ENCODE measurements around the gene PAQR5.

Gene PAQR5

GRCh38 chr15:69341356-69341755 lies 42.6 kb downstream of the PAQR5 start:
- no peaks in the 10 kb centered on the region for H3K9me3 ChIP-seq (ENCODE audit: low read length)
- no peaks in the 10 kb centered on the region for H3F3A ChIP-seq (ENCODE audit: insufficient read depth, low read length)
- no peaks in the 10 kb centered on the region for H3K4me1 ChIP-seq (ENCODE audit: insufficient read depth, low read length, severe bottlenecking)
- H3K9me2 ChIP-seq (ENCODE audit: low read depth, low read length), result no peaks in the 10 kb centered on the region
- no peaks in the 10 kb centered on the region for H3K79me2 ChIP-seq (ENCODE audit: insufficient read depth, low read length)
- no peaks in the 10 kb centered on the region for H4K20me1 ChIP-seq (ENCODE audit: insufficient read depth, low read length)
- no peak overlapping the region for H3K4me3 ChIP-seq (ENCODE audit: low read depth, low read length, poor library complexity, severe bottlenecking)
- no peak overlapping the region for H3K9ac ChIP-seq (ENCODE audit: low read length)
- H3K36me3 ChIP-seq (ENCODE audit: insufficient read depth, low read length), result no peaks in the 10 kb centered on the region
- no peaks in the 10 kb centered on the region for H3K27me3 ChIP-seq (ENCODE audit: insufficient read depth, low read length)
- H3K4me2 ChIP-seq (ENCODE audit: low read length), result no peak overlapping the region
- H3K27ac ChIP-seq (ENCODE audit: low read depth, low read length, poor library complexity, severe bottlenecking), result no peak overlapping the region
- no peak for TF ChIP-seq EZH2 (IDR thresholded peaks at IDR 0.05; ENCODE audit: borderline replicate concordance, low read length)
- TF ChIP-seq, protein P1, sequence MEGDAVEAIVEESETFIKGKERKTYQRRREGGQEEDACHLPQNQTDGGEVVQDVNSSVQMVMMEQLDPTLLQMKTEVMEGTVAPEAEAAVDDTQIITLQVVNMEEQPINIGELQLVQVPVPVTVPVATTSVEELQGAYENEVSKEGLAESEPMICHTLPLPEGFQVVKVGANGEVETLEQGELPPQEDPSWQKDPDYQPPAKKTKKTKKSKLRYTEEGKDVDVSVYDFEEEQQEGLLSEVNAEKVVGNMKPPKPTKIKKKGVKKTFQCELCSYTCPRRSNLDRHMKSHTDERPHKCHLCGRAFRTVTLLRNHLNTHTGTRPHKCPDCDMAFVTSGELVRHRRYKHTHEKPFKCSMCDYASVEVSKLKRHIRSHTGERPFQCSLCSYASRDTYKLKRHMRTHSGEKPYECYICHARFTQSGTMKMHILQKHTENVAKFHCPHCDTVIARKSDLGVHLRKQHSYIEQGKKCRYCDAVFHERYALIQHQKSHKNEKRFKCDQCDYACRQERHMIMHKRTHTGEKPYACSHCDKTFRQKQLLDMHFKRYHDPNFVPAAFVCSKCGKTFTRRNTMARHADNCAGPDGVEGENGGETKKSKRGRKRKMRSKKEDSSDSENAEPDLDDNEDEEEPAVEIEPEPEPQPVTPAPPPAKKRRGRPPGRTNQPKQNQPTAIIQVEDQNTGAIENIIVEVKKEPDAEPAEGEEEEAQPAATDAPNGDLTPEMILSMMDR (IDR thresholded peaks at IDR 0.05; ENCODE audit: low read length), result no peak
- no peak overlapping the region for H2AFZ ChIP-seq (ENCODE audit: low read length)

DNA sequence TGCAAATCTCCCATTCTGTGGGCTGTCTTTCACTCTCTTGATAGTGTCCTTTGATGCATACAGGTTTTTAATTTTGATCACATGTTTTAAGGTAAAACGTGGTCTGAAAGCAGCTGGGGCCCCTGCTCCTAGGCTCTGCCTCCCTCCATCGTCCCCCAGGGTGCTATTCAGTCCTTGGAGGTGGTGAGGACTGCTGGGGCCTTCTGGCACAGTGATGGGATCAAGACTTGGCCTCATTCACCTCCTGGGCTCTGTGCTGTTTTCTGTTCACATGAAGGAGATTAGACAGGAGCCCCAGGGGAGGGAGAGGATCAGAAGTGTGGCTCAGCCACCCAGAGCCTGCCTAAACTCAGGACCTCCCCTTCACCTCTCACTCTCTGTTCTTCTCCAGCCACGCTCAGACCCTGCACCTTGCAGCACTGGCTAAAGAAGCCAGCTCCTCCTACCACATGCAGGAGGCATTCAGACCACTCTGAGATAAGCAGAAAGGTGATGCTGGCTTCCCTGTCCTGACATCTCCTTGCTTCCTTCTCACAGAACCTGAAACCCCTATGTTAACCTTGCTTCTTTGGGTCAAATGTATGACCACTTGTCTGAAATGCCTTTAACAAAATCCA lies 43.9 kb downstream of the PAQR5 start:
- Histone ChIP-seq H3K4me2 (ENCODE audit: low read length) (no peak overlapping the region), H3K9me3 (ENCODE audit: low read length) (no peaks in the 10 kb centered on the region), H2AFZ (ENCODE audit: low read length) (no peak overlapping the region), H3F3A (ENCODE audit: insufficient read depth, low read length) (no peaks in the 10 kb centered on the region), H3K9me2 (ENCODE audit: low read depth, low read length) (no peaks in the 10 kb centered on the region), H3K4me1 (ENCODE audit: insufficient read depth, low read length, severe bottlenecking) (no peaks in the 10 kb centered on the region), H3K27me3 (ENCODE audit: insufficient read depth, low read length) (no peaks in the 10 kb centered on the region), H3K27ac (ENCODE audit: low read depth, low read length, poor library complexity, severe bottlenecking) (no peak overlapping the region), H4K20me1 (ENCODE audit: insufficient read depth, low read length) (no peaks in the 10 kb centered on the region), H3K79me2 (ENCODE audit: insufficient read depth, low read length) (no peaks in the 10 kb centered on the region), H3K9ac (ENCODE audit: low read length) (no peak overlapping the region), H3K4me3 (ENCODE audit: low read depth, low read length, poor library complexity, severe bottlenecking) (no peak overlapping the region), H3K36me3 (ENCODE audit: insufficient read depth, low read length) (no peaks in the 10 kb centered on the region)
- TF ChIP-seq, protein P1 (IDR thresholded peaks at IDR 0.05; ENCODE audit: low read length), result no peak
- TF ChIP-seq EZH2 (IDR thresholded peaks at IDR 0.05; ENCODE audit: borderline replicate concordance, low read length), result no peak

DNA sequence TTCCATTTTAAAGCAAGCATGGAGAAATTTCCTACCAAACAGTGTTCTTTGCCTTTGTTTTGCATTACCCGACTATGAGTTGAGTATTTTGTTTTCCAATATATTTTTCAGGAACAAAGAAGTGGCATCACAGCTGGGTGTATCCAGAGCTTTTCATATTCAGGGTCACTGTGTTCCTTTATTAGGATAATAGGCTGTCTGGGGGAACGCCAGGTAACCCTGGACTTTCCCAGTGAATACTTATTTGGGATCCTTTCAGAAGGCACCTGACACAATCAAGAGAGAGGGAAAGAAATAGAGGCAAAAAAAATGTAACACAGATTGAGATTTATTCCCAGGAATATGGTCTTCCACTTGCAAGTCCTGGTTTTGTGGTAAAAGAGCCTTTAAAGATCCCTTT lies 44.4 kb downstream of the PAQR5 start:
- Histone ChIP-seq H3F3A (ENCODE audit: insufficient read depth, low read length) (no peaks in the 10 kb centered on the region), H4K20me1 (ENCODE audit: insufficient read depth, low read length) (no peaks in the 10 kb centered on the region), H3K36me3 (ENCODE audit: insufficient read depth, low read length) (no peaks in the 10 kb centered on the region), H3K27me3 (ENCODE audit: insufficient read depth, low read length) (no peaks in the 10 kb centered on the region), H3K9me2 (ENCODE audit: low read depth, low read length) (no peaks in the 10 kb centered on the region), H3K27ac (ENCODE audit: low read depth, low read length, poor library complexity, severe bottlenecking) (no peak overlapping the region), H3K9me3 (ENCODE audit: low read length) (no peaks in the 10 kb centered on the region), H3K9ac (ENCODE audit: low read length) (no peak overlapping the region), H3K4me2 (ENCODE audit: low read length) (no peak overlapping the region), H3K79me2 (ENCODE audit: insufficient read depth, low read length) (no peaks in the 10 kb centered on the region), H2AFZ (ENCODE audit: low read length) (no peak overlapping the region), H3K4me3 (ENCODE audit: low read depth, low read length, poor library complexity, severe bottlenecking) (no peak overlapping the region), H3K4me1 (ENCODE audit: insufficient read depth, low read length, severe bottlenecking) (no peaks in the 10 kb centered on the region)
- TF ChIP-seq, protein P1 (IDR thresholded peaks at IDR 0.05; ENCODE audit: low read length), result no peak
- TF ChIP-seq EZH2 (IDR thresholded peaks at IDR 0.05; ENCODE audit: borderline replicate concordance, low read length), result no peak

All from OCI-LY1 (cell line).